Measurements from ENCODE around the gene TRAPPC3.
A peak's percentile ranks its signal among the peaks of the same experiment; 100 is the strongest.

The TRAPPC3 gene

GRCh38 chr1:36122062-36123030, 26.9 kb downstream of the TRAPPC3 start:
- Histone ChIP-seq H3K4me3 (peak overlapping the region in 8 of 10 experiments; percentile 10 to 60 (median 40); a peak in 14 of 20 replicates), H4K20me1 (peaks cover 0 to 8% (median 0%) of the 10 kb centered on the region in 11 experiments; a peak in 2 of 22 replicates), H3K36me3 (no peaks in the 10 kb centered on the region), H3K4me1 (peaks cover 46 to 73% (median 64%) of the 10 kb centered on the region in 10 experiments), H3K27ac (peak overlapping the region in 9 of 11 experiments; percentile 15 to 76 (median 60); a peak in 17 of 22 replicates), H3K9me3 (replicated peaks in 1 of 11) (no peaks in the 10 kb centered on the region), H3K27me3 (peaks cover 23 to 53% (median 49%) of the 10 kb centered on the region in 11 experiments), H3K4me2 (peak overlapping the region; percentile 79 to 98 (median 87)), H3K9ac (peak overlapping the region; percentile 41 to 70 (median 60); a peak in 21 of 22 replicates)
- TF ChIP-seq Cebpa-rat (IDR thresholded peaks at IDR 0.05), result no peak

- Histone ChIP-seq H3K4me3 (no peak overlapping the region), H3K27me3 (peaks cover 5 to 32% (median 29%) of the 10 kb centered on the region in 11 experiments), H3K9ac (peak overlapping the region in 3 of 11 experiments; percentile 3 to 32 (median 29); a peak in 4 of 22 replicates), H3K4me2 (peak overlapping the region in 9 of 11 experiments; percentile 27 to 78 (median 49); a peak in 16 of 22 replicates), H3K4me1 (peaks cover 38 to 66% (median 53%) of the 10 kb centered on the region in 10 experiments), H3K36me3 (no peaks in the 10 kb centered on the region), H3K27ac (peak overlapping the region in 6 of 11 experiments; percentile 21 to 61 (median 40); a peak in 9 of 22 replicates), H3K9me3 (replicated peaks in 1 of 11) (no peaks in the 10 kb centered on the region), H4K20me1 (peaks cover 0 to 7% (median 0%) of the 10 kb centered on the region in 11 experiments; a peak in 2 of 22 replicates)
- TF ChIP-seq Cebpa-rat (IDR thresholded peaks at IDR 0.05), result no peak
Observed at GRCh38 chr1:36119456-36119855, 29.8 kb downstream of the TRAPPC3 start.

- peaks cover 0 to 7% (median 0%) of the 10 kb centered on the region in 11 experiments; a peak in 1 of 22 replicates for H4K20me1 ChIP-seq
- TF ChIP-seq Cebpa-rat (IDR thresholded peaks at IDR 0.05), result no peak
- H3K27ac ChIP-seq, result 0 out of 22 replicates have a peak overlapping the region, but pooled peaks of 1 of the 11 experiments have one; percentile 61
- H3K27me3 ChIP-seq, result peaks cover 0 to 24% (median 21%) of the 10 kb centered on the region in 11 experiments; a peak in 18 of 22 replicates
- peaks cover 37 to 61% (median 48%) of the 10 kb centered on the region in 10 experiments for H3K4me1 ChIP-seq
- no peak overlapping the region for H3K4me3 ChIP-seq
- no peaks in the 10 kb centered on the region for H3K9me3 ChIP-seq (replicated peaks in 1 of 11)
- no peaks in the 10 kb centered on the region for H3K36me3 ChIP-seq
- H3K4me2 ChIP-seq, result peak overlapping the region in 5 of 11 experiments; percentile 42 to 78 (median 67); a peak in 7 of 22 replicates
- no peak overlapping the region for H3K9ac ChIP-seq
Observed at GRCh38 chr1:36118447-36119204, 30.7 kb downstream of the TRAPPC3 start.

GRCh38 chr1:36116901-36117300, 32.4 kb downstream of the TRAPPC3 start:
- Histone ChIP-seq H4K20me1 (peaks cover 0 to 7% (median 0%) of the 10 kb centered on the region in 11 experiments; a peak in 1 of 22 replicates), H3K9ac (no peak overlapping the region), H3K4me1 (peaks cover 20 to 43% (median 32%) of the 10 kb centered on the region in 10 experiments), H3K9me3 (replicated peaks in 1 of 11) (no peaks in the 10 kb centered on the region), H3K27ac (no peak overlapping the region), H3K27me3 (peaks cover 0 to 8% (median 5%) of the 10 kb centered on the region in 11 experiments; a peak in 17 of 22 replicates), H3K4me3 (no peak overlapping the region), H3K4me2 (no peak overlapping the region), H3K36me3 (no peaks in the 10 kb centered on the region)
- TF ChIP-seq Cebpa-rat (IDR thresholded peaks at IDR 0.05), result no peak

GRCh38 chr1:36115931-36116330, 33.4 kb downstream of the TRAPPC3 start:
- TF ChIP-seq Cebpa-rat (IDR thresholded peaks at IDR 0.05), result no peak
- Histone ChIP-seq H3K4me1 (peaks cover 18 to 37% (median 27%) of the 10 kb centered on the region in 10 experiments), H3K36me3 (no peaks in the 10 kb centered on the region), H3K4me3 (no peak overlapping the region), H3K4me2 (peak overlapping the region in 3 of 11 experiments; percentile 12 to 44 (median 37); a peak in 4 of 22 replicates), H4K20me1 (peaks cover 0 to 7% (median 0%) of the 10 kb centered on the region in 11 experiments; a peak in 1 of 22 replicates), H3K27me3 (no peaks in the 10 kb centered on the region), H3K27ac (no peak overlapping the region), H3K9me3 (replicated peaks in 1 of 11) (no peaks in the 10 kb centered on the region), H3K9ac (no peak overlapping the region; a peak in 1 of 22 replicates)

- no peak for TF ChIP-seq Cebpa-rat (IDR thresholded peaks at IDR 0.05)
- Histone ChIP-seq H3K4me3 (no peak overlapping the region), H3K9me3 (replicated peaks in 1 of 11) (no peaks in the 10 kb centered on the region), H3K27ac (no peak overlapping the region), H4K20me1 (peaks cover 0 to 7% (median 0%) of the 10 kb centered on the region in 11 experiments; a peak in 1 of 22 replicates), H3K36me3 (no peaks in the 10 kb centered on the region), H3K4me1 (peaks cover 11 to 30% (median 22%) of the 10 kb centered on the region in 10 experiments), H3K4me2 (peak overlapping the region in 1 of 11 experiments; percentile 37; a peak in 1 of 22 replicates), H3K27me3 (no peaks in the 10 kb centered on the region), H3K9ac (no peak overlapping the region)
Observed at GRCh38 chr1:36115200-36115669, 34.1 kb downstream of the TRAPPC3 start.

GRCh38 chr1:36114371-36114770, 34.9 kb downstream of the TRAPPC3 start:
- TF ChIP-seq Cebpa-rat (IDR thresholded peaks at IDR 0.05), result no peak
- Histone ChIP-seq H3K36me3 (no peaks in the 10 kb centered on the region), H3K4me1 (peaks cover 11 to 25% (median 17%) of the 10 kb centered on the region in 10 experiments), H3K27ac (no peak overlapping the region), H3K4me2 (peak overlapping the region in 8 of 11 experiments; percentile 10 to 62 (median 32); a peak in 12 of 22 replicates), H3K4me3 (no peak overlapping the region), H4K20me1 (peaks cover 0 to 7% (median 0%) of the 10 kb centered on the region in 11 experiments; a peak in 1 of 22 replicates), H3K9ac (no peak overlapping the region), H3K27me3 (no peaks in the 10 kb centered on the region), H3K9me3 (replicated peaks in 1 of 11) (no peaks in the 10 kb centered on the region)

- Histone ChIP-seq H3K27me3 (no peaks in the 10 kb centered on the region), H3K9ac (no peak overlapping the region), H3K4me2 (no peak overlapping the region), H3K4me3 (no peak overlapping the region), H4K20me1 (peaks cover 0 to 7% (median 0%) of the 10 kb centered on the region in 11 experiments; a peak in 1 of 22 replicates), H3K9me3 (replicated peaks in 1 of 11) (no peaks in the 10 kb centered on the region), H3K4me1 (peaks cover 7 to 34% (median 27%) of the 10 kb centered on the region in 10 experiments; a peak in 19 of 20 replicates), H3K36me3 (no peaks in the 10 kb centered on the region), H3K27ac (no peak overlapping the region)
- TF ChIP-seq Cebpa-rat (IDR thresholded peaks at IDR 0.05), result no peak
Observed at GRCh38 chr1:36112823-36113222, 36.5 kb downstream of the TRAPPC3 start.
